Muscle of arm (tissue), 12 donors: ENCODE results near the gene SLC13A3. TPM values are rescaled to one million over a fixed set of nuclear protein-coding genes. Genes with fewer than 3 reads are reported as not detected.

Experiments
- DNase-seq: peaks from one replicate; pipeline ENCODE4 v3.0.0-alpha.2; 2013
- polyA plus RNA-seq, 12 donors: library from polyadenylated mRNA; unstranded; fragments of 120-200 nt; gene quantifications; one replicate each; pipeline ENCODE4 v1.2.1, GENCODE V29; 2013; ENCODE audit not compliant: insufficient read length in 12 of 12

SLC13A3 gene
- polyA plus RNA-seq, 12 donors = 2.4 to 4.7 (median 3.3) TPM; not detected in 2

DNA sequence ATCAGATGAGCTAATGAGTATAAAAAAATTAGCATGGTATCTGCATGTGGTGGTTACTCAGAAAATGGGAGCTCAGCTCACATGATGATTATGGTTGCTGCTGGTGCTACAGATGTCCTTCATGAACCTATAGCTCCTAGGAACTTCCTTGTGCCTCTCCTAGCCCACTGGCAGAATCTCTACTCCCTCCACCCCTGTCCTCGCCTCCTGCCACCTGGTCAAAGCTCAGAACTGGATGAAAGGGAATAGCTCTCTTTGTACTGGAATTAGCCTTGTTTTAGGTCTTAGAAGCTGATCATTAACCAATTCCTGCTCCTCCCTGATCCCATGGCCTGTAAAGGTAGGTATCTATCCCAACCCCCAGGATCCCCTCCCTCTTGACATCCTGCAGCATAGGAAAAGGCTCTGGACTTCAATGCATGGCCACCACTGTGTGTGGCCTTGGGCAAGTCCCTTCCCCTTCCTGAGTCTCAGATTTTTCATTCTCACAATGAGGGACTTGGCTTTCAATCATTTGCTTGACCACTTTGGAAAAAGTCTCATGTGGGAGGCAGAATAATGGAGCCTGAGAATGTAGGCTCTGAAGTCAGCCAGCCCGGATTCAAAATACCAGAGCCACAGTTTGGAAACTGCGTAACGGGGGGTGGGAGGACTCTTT is 43.9 kb downstream of the SLC13A3 start:
- DNase-seq = no peak

DNA sequence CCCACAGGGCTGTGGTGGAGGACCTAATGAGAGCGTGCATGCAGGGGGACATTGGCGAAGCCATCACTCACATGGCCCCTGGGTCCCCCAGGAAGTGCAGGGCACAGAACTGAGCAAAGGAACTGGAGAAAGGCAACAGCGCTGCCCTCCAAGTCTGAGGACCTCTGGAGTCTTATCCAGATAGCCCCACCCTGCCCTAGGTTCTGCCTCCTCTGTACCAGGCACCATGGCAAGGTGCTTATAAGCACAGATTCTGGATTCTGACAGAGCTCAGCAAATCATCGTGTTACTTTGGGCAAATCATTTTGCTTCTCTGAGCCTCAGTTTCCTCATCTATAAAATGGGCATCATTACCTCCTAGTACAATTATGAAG is 44.5 kb downstream of the SLC13A3 start:
- DNase-seq = no peak

DNA sequence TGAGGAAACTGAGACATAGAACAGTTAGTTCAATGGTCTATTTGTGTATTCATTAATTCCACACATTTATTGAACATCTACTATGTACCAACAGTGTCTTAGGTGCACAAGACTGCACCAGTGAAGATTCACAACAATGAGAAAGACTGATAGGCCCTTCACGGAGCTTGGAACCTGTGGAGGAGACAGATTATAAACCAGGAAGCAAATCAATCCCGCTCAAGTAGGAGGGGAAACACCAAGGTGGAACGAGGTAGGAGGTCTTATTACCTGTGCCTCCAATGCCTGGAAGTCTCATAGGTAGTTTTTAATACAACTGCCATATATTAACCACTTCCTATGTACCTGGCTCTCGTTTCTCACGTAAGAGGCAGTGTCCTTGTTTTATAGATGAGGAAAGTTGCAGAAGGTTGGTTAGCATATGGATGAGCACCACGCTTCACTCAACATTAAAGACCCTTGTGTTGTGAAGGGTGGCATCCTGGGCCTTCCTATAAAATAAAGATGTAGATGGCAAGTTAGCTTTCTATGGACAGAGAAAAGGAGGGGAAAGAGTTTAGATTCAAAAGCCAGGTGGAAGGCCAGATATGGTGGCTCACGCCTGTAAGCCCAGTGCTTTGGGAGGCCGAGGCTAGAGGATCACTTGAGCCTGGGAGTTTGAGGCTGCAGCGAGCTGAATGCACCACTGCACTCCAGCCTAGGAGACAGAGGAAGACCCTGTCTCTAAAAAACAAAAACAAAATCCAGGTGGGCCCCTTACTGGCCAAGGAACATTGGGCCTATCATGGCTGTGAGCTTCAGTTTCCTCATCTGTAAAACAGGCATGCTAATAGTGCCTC is 45.1 kb downstream of the SLC13A3 start:
- DNase-seq = no peak

DNA sequence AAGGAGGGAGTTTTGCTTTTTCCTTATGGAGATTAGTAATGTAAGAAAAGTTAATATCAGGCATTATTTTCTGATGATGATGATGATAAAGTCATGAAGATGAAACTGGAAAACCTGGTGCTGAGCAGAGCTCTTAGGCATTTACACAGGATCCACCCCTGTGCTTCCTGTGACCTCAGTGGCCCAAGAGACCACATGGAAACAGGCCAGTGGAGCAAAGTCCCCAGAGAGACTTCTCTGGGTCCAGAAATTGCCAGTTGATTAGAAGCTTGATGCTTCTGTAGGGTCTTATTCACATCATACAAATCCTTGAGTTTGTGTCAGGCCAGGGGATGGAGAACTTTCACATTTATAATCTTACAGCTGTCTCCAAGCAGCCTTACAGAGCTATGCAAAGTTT is 46.1 kb downstream of the SLC13A3 start:
- DNase-seq = no peak

DNA sequence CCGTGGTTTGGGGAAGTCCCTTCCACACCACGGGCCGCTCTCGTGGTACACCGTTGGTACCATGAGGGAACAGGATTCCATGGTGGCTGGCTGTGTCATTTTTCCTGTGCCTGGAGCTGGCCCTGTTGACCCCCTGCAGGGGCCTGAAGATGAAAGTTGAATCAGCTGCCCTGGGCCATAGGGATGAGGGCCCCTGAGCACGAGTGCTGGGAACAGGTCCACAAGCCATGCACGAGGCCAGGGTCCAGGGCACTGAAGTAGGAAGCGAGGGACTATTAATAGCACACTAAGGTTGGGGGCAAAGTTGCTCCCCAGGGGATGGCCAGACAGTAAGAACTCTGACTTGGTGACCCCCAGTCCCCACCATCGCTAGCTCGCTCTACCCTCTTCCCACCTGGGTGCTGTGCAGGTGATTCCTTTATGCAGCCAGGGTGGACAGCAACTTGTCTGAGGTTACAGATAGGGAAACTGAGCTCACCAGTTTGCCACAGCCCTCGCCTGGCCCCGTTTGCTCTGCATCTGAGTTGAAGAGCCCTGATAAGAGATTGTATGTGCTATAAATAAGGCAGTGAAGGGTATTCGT is 46.6 kb downstream of the SLC13A3 start:
- DNase-seq = no peak

DNA sequence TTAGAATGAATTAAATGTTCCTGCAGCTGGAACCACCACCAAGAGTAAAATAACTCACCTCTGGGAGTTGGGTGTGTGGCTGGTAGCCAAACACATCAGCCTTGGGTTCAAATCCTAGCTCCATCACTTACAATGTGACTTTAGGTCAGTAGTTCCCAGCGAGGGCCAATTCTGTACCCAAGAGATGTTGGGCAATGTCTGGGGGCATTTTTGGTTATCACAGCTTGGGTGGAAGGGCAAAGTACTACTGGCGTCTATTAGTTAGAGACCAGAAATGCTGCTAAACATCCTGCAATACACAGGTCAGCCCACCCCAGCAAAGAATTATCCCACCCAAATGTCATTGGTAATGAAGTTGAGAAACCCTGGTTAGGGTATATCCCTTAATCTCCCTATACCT is 48.8 kb downstream of the SLC13A3 start:
- no peak for DNase-seq

DNA sequence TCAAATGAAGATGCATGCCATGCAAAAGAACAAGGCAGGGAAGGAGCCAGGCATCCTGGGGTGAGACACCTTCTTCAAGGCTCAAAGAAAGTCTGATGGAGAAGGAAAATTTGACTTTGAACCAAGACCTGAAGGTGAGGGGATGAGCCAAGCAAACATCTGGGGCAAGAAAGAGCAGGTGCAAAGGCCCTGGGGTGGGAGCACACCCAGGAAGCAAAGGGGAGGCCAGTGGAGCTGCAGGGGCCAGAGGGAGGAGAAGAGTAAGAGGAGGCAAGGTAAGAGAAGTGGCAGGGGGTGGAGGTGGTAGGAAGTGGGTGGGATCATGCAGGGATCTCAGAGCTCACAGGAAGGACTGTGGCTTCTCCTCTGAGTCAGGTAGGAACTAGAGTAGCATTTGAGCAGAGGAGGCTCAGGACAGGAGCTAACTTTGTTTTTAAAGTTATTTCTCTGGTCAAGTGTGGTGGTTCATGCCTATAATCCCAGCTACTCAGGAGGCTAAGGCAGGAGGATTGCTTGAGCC is 49.6 kb downstream of the SLC13A3 start:
- DNase-seq = no peak

DNA sequence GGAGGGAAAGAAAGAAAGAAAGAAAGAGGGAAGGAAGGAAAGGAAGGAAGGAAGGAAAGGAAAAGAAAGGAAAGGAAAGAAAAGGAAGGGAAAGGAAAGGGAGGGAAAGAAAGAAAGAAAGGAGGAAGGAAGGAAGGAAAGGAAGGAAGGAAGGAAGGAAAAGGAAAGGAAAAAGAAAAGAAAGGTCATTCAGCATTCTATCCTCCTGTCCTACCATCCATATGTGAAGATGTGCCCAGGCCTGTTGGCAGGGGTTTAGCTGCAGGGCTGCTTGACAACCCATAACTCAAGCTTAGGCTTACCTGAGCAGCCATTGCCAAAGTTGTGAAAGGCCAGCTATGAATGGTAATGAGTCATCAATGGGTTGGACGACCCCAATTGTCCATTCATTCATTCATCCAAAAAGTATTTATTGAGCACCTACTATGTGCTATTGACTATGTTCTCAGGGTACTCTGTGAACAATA is 50.9 kb downstream of the SLC13A3 start:
- DNase-seq = no peak

DNA sequence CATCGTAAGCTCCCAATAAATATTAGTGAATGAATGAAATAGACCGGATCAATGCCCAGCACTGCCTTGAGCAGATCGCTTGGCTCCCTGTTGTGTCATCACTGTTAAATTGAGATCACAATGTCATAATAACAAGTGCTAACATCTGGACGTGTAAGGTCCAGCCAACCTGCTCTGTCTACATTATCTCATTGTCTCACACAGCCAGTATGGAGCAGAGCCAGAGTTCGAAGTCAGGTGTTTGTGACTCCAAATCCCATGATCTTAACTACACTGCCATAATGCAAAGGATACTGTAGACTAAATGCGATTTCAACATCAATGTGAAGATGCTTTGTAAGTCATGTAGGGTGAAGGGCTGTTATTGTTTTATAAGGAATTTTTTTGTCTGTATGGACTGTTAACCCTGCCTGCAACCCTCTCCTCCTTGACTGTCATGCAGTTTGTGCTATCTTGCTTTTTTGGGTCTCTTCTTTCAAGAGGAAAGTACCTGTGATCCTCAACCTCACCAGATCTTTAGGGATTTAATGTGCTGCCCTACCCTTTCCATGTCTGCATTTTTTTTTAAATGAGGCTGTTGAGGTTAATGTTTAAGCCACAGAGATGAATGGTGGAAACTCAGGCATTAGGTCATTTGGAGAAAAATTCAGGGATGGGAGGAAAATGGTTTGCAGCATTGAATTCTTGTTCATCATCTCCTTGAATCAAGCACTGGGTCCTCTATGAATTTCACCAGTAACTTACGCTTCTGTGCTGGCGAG is 51.9 kb downstream of the SLC13A3 start:
- DNase-seq = no peak

DNA sequence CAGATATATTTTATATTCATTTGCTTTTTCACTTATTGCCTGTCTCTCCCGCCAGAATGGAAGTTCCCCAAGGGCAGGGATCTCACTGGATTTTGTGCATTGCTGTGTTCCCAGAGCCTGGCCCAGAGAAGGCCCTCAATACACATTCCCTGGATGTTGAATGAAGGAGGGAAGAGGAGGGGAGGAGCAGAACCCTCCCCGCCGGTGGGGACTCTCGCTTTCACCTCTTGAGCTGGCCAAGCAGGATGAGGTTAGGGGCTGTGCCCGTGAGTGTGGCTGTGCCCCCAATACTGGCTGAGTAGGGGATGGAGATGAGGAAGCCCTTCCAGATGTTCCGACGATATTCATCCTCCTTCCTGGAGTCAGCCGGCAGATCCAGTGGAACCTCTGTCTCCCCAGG is 55.3 kb downstream of the SLC13A3 start:
- DNase-seq = no peak

DNA sequence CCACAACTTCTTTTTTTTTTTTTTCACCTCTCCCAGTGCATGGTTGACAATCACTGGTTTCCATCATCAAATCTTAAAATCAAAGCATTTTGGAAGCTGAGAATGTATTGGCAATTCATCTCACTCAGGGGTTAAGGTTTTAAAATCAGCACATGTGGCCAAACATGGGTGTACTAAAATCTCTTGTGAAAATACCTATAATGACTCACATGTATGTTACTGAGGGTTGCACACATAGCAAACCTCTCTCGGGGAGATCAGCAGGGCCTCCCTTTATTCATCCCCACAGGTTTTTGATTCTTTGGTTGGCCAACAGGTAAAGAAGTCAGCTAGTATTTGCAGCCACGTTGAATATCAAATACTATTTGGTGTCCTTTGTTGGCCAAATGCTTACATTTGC is 56.5 kb downstream of the SLC13A3 start:
- no peak for DNase-seq

DNA sequence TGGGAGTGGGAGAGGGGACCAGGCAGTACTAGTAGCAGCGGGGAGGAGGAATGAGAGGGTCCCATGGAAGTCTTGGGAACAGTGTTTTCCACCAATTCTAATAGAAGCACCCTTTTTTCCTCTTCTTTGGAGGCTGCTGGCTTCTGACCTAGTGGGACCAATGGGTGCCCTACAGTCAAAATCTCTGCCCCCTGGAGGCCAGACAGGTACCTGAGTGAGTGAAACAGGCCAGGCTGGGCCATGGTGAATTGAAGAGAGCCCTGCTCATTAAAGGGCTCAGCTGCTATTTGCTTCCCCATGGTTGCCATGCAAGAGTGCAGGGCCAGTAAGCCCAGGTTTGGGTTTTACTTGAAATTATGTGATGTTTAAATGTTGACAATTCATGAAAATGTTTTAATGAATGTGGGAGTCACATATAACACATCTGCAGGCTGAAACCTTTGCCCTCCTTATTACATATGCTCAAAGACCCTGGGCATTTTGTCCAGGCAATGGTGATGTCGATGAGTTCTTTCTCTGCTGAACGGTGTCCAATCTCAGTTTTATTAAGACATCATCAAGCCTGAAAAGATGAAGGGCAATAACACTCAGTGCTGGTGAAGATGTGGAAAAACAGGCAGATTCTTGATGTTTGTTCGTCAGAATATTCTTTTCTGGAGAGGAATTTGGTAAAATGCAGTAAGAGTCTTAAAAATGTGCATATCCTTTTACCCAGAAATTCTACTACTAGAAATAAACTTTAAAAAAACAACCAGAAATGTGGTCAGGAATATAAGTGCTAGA is 58.5 kb downstream of the SLC13A3 start:
- DNase-seq = no peak

DNA sequence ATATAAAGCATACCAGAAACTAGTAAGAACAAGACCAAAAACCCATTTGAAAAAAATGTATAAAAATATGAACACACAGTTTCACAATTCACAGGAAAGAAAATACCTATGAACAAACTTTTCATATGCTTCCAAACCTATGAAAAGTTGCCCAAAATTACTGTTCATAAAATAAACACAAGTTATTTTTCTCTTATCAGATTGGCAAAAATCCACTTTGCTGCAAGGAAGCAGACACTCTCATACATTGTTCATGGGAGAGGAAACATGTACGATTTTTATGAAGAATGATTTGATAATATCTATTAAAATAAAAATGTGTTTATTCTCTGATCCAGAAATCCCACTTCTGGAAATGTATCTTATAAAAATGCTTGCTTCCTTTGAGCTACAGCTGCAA is 60.8 kb downstream of the SLC13A3 start:
- DNase-seq = no peak

DNA sequence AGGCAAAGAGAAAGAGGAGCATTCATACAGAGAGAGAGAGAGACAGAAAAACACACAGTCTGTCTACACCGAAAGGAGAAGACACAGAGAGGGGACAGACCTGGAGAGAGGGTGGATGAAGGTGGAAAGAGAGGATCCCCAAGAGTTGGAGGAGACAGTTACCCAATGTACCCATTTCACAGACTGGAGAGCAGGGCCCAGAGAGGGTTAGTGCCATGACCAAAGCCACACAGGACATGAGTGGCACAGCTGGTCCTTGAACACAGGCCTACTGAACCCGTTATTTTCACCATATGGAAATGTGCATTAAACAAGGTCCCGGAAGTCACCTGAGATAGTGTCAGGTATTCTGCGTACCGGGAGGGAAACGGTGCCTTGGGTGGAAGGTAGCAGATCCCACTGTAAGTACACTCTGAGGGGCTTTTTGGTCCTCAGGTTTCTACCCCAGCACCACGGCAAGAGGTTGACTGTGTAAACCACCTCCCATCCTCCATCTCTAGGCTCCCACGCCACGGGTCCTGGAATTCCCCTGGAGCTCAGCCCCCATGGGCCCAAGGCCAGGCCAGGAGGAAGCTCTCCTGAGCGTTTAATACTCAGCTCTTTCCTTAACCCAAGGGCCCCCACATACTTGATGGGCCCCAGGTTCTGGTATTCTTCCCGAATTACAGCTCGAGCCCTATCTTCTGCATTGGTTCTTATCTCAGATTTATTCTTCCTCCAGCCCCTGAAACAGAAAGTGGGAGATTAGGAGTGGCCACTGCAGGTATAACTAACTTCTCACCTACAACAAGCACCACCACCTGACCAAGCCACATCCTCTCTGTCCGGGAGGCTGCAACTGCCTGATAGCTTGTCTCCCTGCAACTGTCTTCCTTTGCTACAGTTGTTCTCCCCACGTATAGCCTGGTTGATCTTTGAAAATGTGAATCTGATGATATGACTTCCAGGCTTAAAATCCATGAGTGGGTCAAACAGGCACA is 62.4 kb downstream of the SLC13A3 start:
- DNase-seq = no peak

DNA sequence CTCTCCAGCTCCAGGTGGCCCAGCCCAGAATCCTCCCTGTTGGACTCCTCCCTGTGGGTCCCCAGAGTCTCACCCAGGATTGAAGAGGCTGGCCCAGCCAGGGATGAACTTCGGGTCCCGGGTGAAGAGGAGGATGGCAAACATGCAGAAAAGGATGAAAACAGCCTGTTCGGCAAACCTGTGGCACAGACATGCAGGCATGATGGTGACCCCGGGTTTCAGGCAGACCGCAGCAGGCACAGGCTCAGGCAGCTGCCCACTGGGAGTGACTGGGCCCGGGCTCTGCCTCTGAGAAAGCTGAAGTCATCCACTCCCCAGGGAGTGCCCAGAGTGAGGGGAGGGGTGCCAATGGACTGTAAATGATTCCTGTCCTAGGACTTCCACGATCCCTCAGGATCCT is 63.3 kb downstream of the SLC13A3 start:
- no peak for DNase-seq

DNA sequence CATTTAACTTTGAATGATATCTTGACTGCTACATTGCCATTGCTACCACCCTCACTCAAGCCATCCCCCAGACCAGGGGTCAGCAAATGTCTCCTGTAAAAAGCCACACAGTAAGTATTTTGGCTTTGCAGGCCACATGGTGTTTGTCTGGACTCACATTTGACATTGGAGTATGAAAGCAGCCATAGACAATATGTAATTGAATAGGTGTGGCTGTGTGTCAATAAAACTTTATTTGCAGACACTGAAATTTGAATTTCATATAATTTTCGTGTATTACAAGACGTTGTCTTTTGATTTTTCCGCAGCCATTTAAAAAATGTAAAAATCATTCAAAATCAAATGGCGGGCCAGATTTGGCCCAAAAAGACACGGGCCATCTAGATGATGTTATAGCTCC is 64.5 kb downstream of the SLC13A3 start:
- DNase-seq = no peak

DNA sequence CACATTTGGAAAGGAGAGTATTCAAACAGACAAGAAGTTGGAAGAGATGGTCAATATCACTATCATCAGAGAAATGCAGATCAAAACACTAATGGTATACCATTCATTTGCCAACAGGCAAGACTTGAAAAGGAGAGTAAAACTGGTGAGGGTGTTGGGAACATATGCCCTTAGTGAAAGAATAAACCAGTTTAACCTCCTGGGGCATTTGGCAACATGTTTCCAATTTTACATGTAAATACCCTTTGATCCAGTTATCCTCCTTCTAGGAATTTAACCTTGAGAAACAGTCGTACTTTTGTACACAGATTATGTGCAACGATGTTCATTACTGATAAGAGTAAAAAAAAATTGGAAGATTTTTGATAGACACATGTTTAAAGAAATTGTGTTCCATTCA is 66.8 kb downstream of the SLC13A3 start:
- DNase-seq = no peak

DNA sequence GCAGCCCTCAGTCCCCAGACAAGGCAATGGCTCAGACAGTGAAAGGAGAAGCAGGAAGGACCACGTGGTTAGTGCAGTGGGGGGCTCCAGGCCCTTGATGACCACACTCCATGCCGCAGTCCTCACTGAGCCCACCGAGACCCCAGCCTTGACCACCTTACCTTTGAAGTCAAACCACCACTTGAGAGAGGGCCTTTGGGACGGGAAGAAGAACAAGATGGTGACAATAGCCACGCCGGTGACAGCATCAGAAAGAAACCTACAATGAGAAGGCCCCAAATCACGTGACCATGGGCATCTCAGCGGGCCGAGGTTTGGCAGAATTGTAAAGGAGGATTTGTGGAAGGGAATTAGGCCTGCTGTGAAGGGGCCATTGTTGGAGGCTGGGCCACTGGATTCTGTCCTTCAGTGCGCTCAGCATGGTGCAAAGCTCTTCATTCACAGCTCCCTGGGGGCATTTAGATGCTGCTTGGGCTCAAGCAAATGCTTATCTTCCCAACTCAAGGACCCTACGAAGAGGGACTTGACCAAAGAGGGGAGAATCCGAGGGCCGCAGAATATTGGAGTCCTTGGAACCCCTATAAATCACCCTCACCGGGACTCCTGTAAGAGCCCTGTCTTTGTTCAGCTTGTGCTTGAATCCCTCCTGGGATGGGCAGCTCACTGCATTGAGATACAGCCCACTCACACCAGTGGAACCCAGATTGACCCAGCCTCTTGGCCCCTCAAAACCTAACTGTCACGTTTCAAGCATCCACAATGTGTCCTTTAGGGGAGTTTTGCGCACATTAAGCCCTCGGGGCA is 67.6 kb downstream of the SLC13A3 start:
- DNase-seq = no peak

DNA sequence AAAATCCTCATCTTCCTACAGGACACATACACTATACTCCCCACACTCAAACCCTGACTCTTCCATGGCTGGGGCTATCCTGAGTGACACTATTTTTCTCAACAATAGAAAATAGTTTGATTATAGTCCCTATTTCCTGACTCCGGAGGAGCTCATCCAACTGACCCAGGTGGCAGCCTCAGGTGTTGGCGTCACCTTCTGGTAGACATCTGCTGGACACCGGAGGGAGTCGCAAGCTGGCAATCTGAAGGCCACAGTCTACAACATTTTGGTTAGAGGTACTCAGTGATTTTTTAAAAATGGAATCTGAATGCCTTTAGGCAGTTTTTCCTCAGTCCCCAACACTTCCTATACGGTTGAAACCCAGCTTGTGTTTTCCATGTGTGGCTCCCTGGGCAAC is 68.6 kb downstream of the SLC13A3 start:
- no peak for DNase-seq
